Breast epithelium (tissue), 3 donors: ENCODE data around the gene NOL9.

Experiments
- POLR2A ChIP-seq: fragments of 450-650 bp; IDR thresholded peaks from one replicate; pipeline ENCODE4 v1.6.1; 2016; ENCODE audit warnings: antibody characterized with exemption, mild to moderate bottlenecking, moderate library complexity
- TF ChIP-seq, protein P1 (sequence below), 3 donors: fragments of 450-650 bp; IDR thresholded peaks; one replicate each; pipeline ENCODE4 v1.5.1; 2016 to 2017; ENCODE audit warnings: antibody characterized with exemption in 3 of 3, mild to moderate bottlenecking in 3 of 3, moderate library complexity in 3 of 3

DNA sequence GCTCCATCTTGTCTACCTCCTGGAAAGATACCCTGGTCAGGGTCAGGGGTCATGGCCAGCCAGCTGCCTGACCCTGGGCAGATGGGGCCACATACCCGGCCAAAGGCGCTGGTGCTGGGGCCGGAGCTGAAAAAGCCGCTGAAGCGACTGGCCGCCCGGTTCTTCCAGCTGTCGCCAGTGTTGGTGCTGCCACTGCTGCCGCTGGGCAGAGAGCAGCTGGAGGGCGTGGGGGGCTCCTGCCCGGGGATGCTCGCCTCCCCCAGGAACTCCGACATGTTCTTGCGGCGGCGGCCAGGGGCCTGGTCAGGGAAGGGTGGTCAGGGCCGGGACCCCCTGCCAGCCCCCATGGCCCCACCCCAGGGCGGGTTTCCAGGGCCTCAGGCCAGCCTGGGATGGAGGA is 81.2 kb downstream of the NOL9 start:
- TF ChIP-seq, protein P1, sequence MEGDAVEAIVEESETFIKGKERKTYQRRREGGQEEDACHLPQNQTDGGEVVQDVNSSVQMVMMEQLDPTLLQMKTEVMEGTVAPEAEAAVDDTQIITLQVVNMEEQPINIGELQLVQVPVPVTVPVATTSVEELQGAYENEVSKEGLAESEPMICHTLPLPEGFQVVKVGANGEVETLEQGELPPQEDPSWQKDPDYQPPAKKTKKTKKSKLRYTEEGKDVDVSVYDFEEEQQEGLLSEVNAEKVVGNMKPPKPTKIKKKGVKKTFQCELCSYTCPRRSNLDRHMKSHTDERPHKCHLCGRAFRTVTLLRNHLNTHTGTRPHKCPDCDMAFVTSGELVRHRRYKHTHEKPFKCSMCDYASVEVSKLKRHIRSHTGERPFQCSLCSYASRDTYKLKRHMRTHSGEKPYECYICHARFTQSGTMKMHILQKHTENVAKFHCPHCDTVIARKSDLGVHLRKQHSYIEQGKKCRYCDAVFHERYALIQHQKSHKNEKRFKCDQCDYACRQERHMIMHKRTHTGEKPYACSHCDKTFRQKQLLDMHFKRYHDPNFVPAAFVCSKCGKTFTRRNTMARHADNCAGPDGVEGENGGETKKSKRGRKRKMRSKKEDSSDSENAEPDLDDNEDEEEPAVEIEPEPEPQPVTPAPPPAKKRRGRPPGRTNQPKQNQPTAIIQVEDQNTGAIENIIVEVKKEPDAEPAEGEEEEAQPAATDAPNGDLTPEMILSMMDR (IDR thresholded peaks at IDR 0.05): no peak
- no peak for TF ChIP-seq POLR2A
